AG10803 (cell line): Measurements from ENCODE around the gene BRD4.

Experiments
- DNase-seq: peaks from one replicate; pipeline ENCODE4 v3.0.0; 2010; ENCODE audit warnings: low read depth
- H3K4me3 ChIP-seq: 2 replicates; pipeline ENCODE4 v1.5.1; 2011; ENCODE audit warnings: mild to moderate bottlenecking, low read length, control low read depth
- CTCF ChIP-seq: conservative IDR thresholded peaks from 2 replicates; pipeline ENCODE4 v1.5.1; 2011; ENCODE audit warnings: mild to moderate bottlenecking, low read length, control low read depth, inconsistent platforms

BRD4 gene

GRCh38 chr19:15320116-15320515 lies 12.2 kb downstream of the BRD4 start:
- peak; percentile 33 for TF ChIP-seq CTCF
- DNase-seq, result peak; percentile 90
- H3K4me3 ChIP-seq, result no peak overlapping the region

- DNase-seq, result no peak
- no peak overlapping the region for H3K4me3 ChIP-seq
- no peak for TF ChIP-seq CTCF
Observed at GRCh38 chr19:15318241-15318691, 14.1 kb downstream of the BRD4 start.

- H3K4me3 ChIP-seq, result no peak overlapping the region
- no peak for TF ChIP-seq CTCF
Observed at GRCh38 chr19:15317392-15318071, 14.8 kb downstream of the BRD4 start.

GRCh38 chr19:15316498-15316897 lies 15.8 kb downstream of the BRD4 start:
- TF ChIP-seq CTCF, result no peak
- DNase-seq, result peak; percentile 59

More at GRCh38 chr19:15317392-15318071, 14.8 kb downstream of the BRD4 start:
- DNase-seq, result peak; percentile 59

GRCh38 chr19:15315101-15315500 lies 17.2 kb downstream of the BRD4 start:
- no peak overlapping the region for H3K4me3 ChIP-seq
- no peak for DNase-seq
- TF ChIP-seq CTCF, result no peak

More at GRCh38 chr19:15316498-15316897, 15.8 kb downstream of the BRD4 start:
- no peak overlapping the region for H3K4me3 ChIP-seq

- H3K4me3 ChIP-seq, result no peak overlapping the region
- no peak for DNase-seq
- TF ChIP-seq CTCF, result no peak
Observed at GRCh38 chr19:15313649-15314279, 18.6 kb downstream of the BRD4 start.

- no peak for TF ChIP-seq CTCF
- DNase-seq, result no peak
- no peak overlapping the region for H3K4me3 ChIP-seq
Observed at GRCh38 chr19:15307169-15307568, 25.2 kb downstream of the BRD4 start.
